Middle frontal gyrus (tissue), 1 donor: ENCODE measurements around the gene TTN.

Experiments
- DNase-seq: peaks from one replicate; pipeline ENCODE4 v3.0.0-alpha.2; 2015; ENCODE audit warnings: low spot score; ENCODE audit errors: extremely low spot score

The TTN gene

GRCh38 chr2:178811901-178812300 lies 4.7 kb upstream of the TTN start:
- DNase-seq = no peak

- DNase-seq = no peak
These were observed 3.8 kb upstream of the TTN start for GRCh38 chr2:178811045-178811444.

GRCh38 chr2:178810422-178810821 lies 3.2 kb upstream of the TTN start:
- no peak for DNase-seq

- DNase-seq = no peak
These were observed 680 bp downstream of the TTN start for GRCh38 chr2:178806543-178806942.

- no peak for DNase-seq
These were observed 1.8 kb downstream of the TTN start for GRCh38 chr2:178805457-178805856.

GRCh38 chr2:178804791-178805190 lies 2.4 kb downstream of the TTN start:
- no peak for DNase-seq

GRCh38 chr2:178800510-178800909 lies 6.7 kb downstream of the TTN start:
- DNase-seq = no peak

- DNase-seq = no peak
These were observed 7.9 kb downstream of the TTN start for GRCh38 chr2:178799305-178799704.

GRCh38 chr2:178796079-178796677 lies 11.0 kb downstream of the TTN start:
- DNase-seq = peak; percentile 26

GRCh38 chr2:178787934-178788333 lies 19.3 kb downstream of the TTN start:
- DNase-seq = no peak

- no peak for DNase-seq
These were observed 20.1 kb downstream of the TTN start for GRCh38 chr2:178787155-178787554.

- DNase-seq = no peak
These were observed 23.3 kb downstream of the TTN start for GRCh38 chr2:178783889-178784288.

- DNase-seq = no peak
These were observed 25.0 kb downstream of the TTN start for GRCh38 chr2:178782236-178782635.

GRCh38 chr2:178777577-178777976 lies 29.6 kb downstream of the TTN start:
- no peak for DNase-seq

- DNase-seq = no peak
These were observed 30.5 kb downstream of the TTN start for GRCh38 chr2:178776751-178777150.

- no peak for DNase-seq
These were observed 31.2 kb downstream of the TTN start for GRCh38 chr2:178775975-178776374.

- DNase-seq = no peak
These were observed 36.7 kb downstream of the TTN start for GRCh38 chr2:178770518-178770917.

GRCh38 chr2:178767094-178768060 lies 39.8 kb downstream of the TTN start:
- DNase-seq = no peak

- DNase-seq = no peak
These were observed 43.1 kb downstream of the TTN start for GRCh38 chr2:178764097-178764496.

GRCh38 chr2:178761759-178762371 lies 45.4 kb downstream of the TTN start:
- DNase-seq = no peak

GRCh38 chr2:178756843-178757242 lies 50.4 kb downstream of the TTN start:
- no peak for DNase-seq

- no peak for DNase-seq
These were observed 50.9 kb downstream of the TTN start for GRCh38 chr2:178756343-178756742.
